Fibroblast of pulmonary artery (primary cell): ENCODE measurements around the gene MYLK2.

ENCODE experiments used
- DNase-seq: peaks from one replicate; pipeline ENCODE4 v3.0.0-alpha.2; 2010; ENCODE audit warnings: low read depth
- H3K4me3 ChIP-seq: replicated peaks from 2 replicates; pipeline ENCODE4 v1.5.1; 2011; ENCODE audit warnings: low read depth, mild to moderate bottlenecking, control low read depth, low read length, moderate library complexity
- CTCF ChIP-seq: IDR thresholded peaks from 2 replicates; pipeline ENCODE4 v1.5.1; 2011; ENCODE audit warnings: mild to moderate bottlenecking, control low read depth, low read length, inconsistent platforms; ENCODE audit errors: missing control alignments

The MYLK2 gene

GRCh38 chr20:31845300-31845863 lies 26.2 kb downstream of the MYLK2 start, which contains the start of gene FOXS1:
Gene FOXS1, minus strand, starts transcription at chr20:31845604. Its CDS starts 62 bp downstream, at chr20:31845542.
- no peak for TF ChIP-seq CTCF
- peak; percentile 42 for DNase-seq
- no peak within 1 kb of the TSS for H3K4me3 ChIP-seq

DNA sequence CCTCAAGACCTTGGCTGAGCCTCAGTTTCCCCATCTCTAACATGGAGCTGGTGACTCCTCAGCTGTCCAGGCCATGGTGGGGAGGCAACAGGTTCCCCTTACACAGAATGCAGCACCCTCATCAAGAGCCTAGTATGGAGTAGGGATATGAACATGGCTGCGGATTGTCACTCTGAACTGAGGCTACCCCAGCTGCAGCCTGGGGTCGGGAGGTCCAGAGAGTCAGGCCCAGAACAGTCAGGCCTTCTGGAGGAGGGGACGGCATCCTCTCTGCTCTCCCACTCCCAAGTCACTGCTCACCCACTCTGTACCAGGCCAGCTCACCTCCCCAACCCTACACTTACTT lies 27.6 kb downstream of the MYLK2 start:
- DNase-seq = no peak
- no peak overlapping the region for H3K4me3 ChIP-seq
- TF ChIP-seq CTCF = no peak

- DNase-seq = no peak
- TF ChIP-seq CTCF = no peak
- no peak overlapping the region for H3K4me3 ChIP-seq
Measured at GRCh38 chr20:31848088-31848999, 29.2 kb downstream of the MYLK2 start.

- DNase-seq = no peak
- H3K4me3 ChIP-seq = no peak overlapping the region
- TF ChIP-seq CTCF = no peak
Measured at GRCh38 chr20:31849306-31849930, 30.3 kb downstream of the MYLK2 start.

DNA sequence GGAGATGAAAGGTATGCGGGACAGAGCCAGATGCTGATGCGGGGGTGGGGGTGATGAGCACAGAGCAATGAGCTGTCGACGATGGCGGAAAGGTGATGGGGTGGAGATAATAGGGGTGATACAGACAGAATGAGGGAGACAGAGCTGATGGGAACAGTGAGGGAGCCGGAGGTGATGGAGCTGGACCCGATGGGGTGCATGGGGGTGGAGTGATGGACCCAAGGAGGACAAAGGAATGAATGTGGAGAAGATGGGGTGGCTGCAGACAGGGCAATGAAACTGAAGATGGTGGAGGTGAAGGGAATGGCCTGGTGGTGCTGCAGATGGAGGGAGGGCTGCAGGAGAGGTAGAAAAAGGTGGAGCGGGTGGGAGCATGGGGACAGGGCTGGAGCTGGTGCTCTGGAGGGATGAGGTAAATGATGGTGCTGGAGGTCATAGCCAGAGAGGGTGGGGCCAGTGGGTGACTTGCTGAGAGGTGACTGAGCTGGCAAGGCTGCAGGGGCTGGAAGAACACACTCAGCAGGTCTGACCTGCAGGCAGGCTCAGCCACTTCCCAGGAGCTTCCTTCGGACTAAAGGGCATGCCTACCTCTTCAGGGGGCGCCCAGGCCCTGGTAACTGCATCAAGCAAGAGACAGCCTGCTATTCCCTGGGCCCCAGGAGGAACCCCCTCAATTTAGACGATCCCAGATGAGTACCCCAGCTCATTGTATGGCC lies 32.2 kb downstream of the MYLK2 start:
- no peak for TF ChIP-seq CTCF
- no peak overlapping the region for H3K4me3 ChIP-seq
- DNase-seq = no peak

GRCh38 chr20:31853481-31853880 lies 34.3 kb downstream of the MYLK2 start:
- DNase-seq = no peak
- no peak for TF ChIP-seq CTCF
- H3K4me3 ChIP-seq = no peak overlapping the region
